GM12801 (cell line): ENCODE data around the gene SYTL4.

Source experiments
- TF ChIP-seq, protein P1 (sequence below): IDR thresholded peaks from one replicate; pipeline ENCODE4 v1.5.1; 2011; ENCODE audit warnings: control low read depth; ENCODE audit not compliant: insufficient read length; ENCODE audit errors: extremely low read depth

Gene SYTL4

GRCh38 chrX:100647095-100647494 lies 84.8 kb downstream of the SYTL4 start:
- TF ChIP-seq, protein P1, sequence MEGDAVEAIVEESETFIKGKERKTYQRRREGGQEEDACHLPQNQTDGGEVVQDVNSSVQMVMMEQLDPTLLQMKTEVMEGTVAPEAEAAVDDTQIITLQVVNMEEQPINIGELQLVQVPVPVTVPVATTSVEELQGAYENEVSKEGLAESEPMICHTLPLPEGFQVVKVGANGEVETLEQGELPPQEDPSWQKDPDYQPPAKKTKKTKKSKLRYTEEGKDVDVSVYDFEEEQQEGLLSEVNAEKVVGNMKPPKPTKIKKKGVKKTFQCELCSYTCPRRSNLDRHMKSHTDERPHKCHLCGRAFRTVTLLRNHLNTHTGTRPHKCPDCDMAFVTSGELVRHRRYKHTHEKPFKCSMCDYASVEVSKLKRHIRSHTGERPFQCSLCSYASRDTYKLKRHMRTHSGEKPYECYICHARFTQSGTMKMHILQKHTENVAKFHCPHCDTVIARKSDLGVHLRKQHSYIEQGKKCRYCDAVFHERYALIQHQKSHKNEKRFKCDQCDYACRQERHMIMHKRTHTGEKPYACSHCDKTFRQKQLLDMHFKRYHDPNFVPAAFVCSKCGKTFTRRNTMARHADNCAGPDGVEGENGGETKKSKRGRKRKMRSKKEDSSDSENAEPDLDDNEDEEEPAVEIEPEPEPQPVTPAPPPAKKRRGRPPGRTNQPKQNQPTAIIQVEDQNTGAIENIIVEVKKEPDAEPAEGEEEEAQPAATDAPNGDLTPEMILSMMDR: no peak

GRCh38 chrX:100645106-100645505 lies 86.8 kb downstream of the SYTL4 start:
- TF ChIP-seq, protein P1: no peak

DNA sequence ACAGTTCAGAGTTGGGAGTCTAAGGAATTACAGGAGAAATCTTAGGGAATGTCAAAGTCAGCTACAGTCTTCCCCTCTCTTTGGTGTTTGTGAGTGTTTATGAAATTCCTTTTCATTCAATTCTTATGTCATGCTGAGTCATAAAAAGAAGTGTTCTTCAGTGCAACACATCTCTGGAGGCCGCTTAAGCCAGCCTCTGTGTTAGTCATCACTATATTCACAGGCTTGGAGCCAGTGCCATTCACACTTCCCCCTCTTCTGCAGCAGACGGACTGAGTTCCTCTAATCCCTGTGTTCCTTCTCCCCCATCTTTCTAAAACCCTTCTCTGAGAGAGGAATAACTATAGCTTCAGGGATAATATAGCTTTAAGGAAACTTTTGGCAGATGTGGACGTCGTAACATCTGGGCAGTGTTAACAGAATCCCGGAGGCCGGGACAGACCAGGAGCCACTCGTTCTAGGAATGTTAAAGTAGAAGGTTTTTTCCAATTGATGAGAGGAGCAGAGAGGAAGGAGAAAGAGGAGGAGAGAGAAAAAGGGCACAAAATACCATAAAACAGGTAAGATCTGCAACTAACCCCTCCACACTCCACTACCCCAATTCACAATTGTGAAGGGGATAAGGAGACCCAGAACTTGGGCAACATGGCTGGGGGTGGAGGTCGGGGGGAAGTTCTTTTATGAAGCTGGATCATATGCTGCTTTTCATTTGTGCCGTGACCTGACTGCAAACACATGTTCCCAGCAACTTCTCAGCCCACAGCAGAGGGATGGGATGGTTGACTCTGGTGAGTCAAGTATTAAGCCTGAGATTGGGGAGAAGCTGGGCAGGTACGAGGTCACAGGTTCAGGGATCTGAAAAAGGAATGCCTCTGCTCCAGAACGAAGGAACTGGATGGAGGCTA lies 87.7 kb downstream of the SYTL4 start, which contains the start of gene SRPX2:
Gene SRPX2, plus strand, starts transcription at position 244 of the 905 bp plus-strand sequence. CDS start 2,124 bp downstream, outside the sequence.
- TF ChIP-seq, protein P1: no peak

GRCh38 chrX:100643212-100643611 lies 88.7 kb downstream of the SYTL4 start:
- TF ChIP-seq, protein P1: no peak

DNA sequence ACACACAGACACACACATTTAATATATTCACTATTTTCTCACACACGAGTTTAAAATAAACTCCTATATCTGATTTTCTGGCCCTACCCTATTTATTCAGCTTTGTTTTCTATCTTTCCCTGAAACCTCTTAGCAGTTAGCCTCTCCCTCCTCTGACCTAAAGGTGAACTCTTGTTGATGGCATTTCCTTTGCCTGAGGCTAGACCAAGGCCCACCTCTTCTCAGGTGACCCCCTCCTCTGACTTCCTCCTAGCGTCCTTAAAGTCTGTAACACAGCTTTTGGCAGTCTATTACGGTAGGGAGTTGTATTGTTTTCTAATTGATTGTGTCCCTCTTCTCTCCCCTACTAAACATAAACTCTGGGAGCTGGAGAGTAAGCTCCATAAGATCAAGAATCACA lies 89.6 kb downstream of the SYTL4 start:
- TF ChIP-seq, protein P1: no peak

DNA sequence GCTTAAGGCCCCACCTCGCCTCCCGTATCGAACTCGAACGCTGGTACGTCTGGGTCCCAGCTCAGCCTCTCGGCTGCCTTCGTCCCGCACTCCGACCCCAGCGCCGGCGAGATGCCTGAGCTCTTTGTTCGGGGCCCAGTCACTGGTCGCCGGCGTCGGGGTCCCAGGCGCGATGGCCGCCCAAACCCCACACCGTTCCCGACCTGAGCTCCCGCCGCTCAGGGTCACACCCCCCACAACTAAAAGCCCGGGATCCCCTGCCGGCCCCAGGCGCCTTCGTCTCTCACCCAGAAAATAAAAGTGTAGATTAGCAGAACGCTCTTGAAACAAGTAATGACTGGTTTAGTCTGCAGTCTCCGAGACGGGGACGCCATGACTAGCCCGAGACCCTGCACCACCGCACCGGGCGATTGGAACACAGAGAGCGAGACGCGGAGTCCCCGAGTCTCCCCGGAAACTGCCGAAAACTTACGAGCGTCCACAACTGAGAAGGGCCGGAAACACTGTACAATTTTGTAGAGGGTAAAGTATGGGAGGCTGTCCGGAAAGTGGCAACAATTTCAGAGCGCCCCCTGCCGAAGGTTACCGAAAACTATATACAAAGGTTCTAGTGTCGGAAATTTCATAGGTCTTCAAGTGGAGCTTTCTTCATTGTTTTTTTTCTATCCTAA lies 95.5 kb downstream of the SYTL4 start, which contains the start of gene TSPAN6:
Gene TSPAN6, minus strand, starts transcription at position 486 of the 671 bp plus-strand sequence. Its CDS starts 112 bp downstream, at position 374.
- TF ChIP-seq, protein P1: no peak

GRCh38 chrX:100635989-100636320 lies 96.0 kb downstream of the SYTL4 start:
- TF ChIP-seq, protein P1: no peak
